Cardiac muscle cell (in vitro differentiated cells and primary cell): ENCODE measurements around the gene RAB11FIP3. TPM values are rescaled to one million over a fixed set of nuclear protein-coding genes. Genes with fewer than 3 reads are reported as not detected.
A peak's percentile ranks its signal among the peaks of the same experiment; 100 is the strongest.
"Not testable (repeated sequence)": the region's sequence is repeated elsewhere in the genome, so short reads cannot be mapped to it uniquely, and the experiment has no call there.

ENCODE experiments used
- DNase-seq, 2 donors: peaks; one replicate each; pipeline versions ENCODE4 v3.0.0 to v3.0.0-alpha.2; 2010 to 2017; ENCODE audit warnings: low read depth in 1 of 2, low spot score in 1 of 2
- H3K27ac ChIP-seq: fragments of 200-600 bp; sonication (generic); 2 replicates; pipeline ENCODE4 v1.5.1; 2016
- H3K27me3 ChIP-seq: fragments of 200-600 bp; sonication (generic); 2 replicates; pipeline ENCODE4 v1.6.0; 2016; ENCODE audit warnings: control low read depth
- H3K36me3 ChIP-seq: fragments of 200-600 bp; sonication (generic); 2 replicates; pipeline ENCODE4 v1.5.1; 2016; ENCODE audit warnings: control low read depth
- H3K4me1 ChIP-seq: fragments of 200-600 bp; sonication (generic); 2 replicates; pipeline ENCODE4 v1.8.1; 2017; ENCODE audit warnings: low read depth, mild to moderate bottlenecking, mixed run types
- H3K4me3 ChIP-seq: fragments of 200-600 bp; sonication (generic); 2 replicates; pipeline ENCODE4 v1.5.1; 2016; ENCODE audit warnings: mild to moderate bottlenecking
- H3K9me3 ChIP-seq: fragments of 200-600 bp; sonication (generic); 2 replicates; pipeline ENCODE4 v1.5.1; 2017; ENCODE audit warnings: low read depth, mild to moderate bottlenecking, control low read depth
- polyA plus RNA-seq: library from polyadenylated mRNA; unstranded; fragments of >200 nt; fragmentation: Nextera tagmentation; extraction: Ambion mirVana; gene quantifications from 2 replicates; pipeline ENCODE4 v1.2.1, GENCODE V29; 2016
- total RNA-seq: library from RNA; depleted of rRNA; stranded (reverse); fragments of >200 nt; gene quantifications from 2 replicates; pipeline ENCODE4 v1.2.3, GENCODE V29; 2016
- TF ChIP-seq, protein P1 (sequence below): IDR thresholded peaks from 2 replicates; pipeline ENCODE4 v1.5.1; 2012; ENCODE audit warnings: low read depth, mild to moderate bottlenecking, low read length

Gene RAB11FIP3
- total and polyA plus RNA-seq, 2 experiments from 2014 or later = 55.3 to 77.1 TPM

DNA sequence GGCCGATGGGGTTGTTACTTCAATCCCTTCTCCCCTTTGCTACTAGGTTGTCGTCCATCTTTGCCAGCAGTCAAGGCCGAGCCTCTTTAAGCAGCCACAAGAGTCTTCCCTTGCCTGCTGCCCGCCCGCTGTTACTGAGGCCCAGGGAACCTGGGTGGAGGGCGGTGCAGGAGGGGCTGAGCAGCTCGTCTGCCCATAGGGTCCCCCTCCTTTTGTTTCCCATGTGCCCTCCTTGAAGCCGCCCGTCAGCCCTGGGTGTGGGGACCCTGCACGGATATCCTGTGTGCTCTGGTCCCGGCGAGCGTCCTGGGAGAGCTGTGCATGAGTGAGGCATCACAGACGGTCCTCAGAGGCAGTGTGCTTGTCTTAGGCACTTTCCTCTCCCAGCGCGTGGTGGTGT lies 64.2 kb downstream of the RAB11FIP3 start:
- Histone ChIP-seq H3K36me3 (peaks cover 8% of the 10 kb centered on the region), H3K27ac (no peak overlapping the region), H3K4me1 (no peaks in the 10 kb centered on the region), H3K4me3 (no peak overlapping the region), H3K27me3 (no peaks in the 10 kb centered on the region), H3K9me3 (no peaks in the 10 kb centered on the region)
- TF ChIP-seq, protein P1, sequence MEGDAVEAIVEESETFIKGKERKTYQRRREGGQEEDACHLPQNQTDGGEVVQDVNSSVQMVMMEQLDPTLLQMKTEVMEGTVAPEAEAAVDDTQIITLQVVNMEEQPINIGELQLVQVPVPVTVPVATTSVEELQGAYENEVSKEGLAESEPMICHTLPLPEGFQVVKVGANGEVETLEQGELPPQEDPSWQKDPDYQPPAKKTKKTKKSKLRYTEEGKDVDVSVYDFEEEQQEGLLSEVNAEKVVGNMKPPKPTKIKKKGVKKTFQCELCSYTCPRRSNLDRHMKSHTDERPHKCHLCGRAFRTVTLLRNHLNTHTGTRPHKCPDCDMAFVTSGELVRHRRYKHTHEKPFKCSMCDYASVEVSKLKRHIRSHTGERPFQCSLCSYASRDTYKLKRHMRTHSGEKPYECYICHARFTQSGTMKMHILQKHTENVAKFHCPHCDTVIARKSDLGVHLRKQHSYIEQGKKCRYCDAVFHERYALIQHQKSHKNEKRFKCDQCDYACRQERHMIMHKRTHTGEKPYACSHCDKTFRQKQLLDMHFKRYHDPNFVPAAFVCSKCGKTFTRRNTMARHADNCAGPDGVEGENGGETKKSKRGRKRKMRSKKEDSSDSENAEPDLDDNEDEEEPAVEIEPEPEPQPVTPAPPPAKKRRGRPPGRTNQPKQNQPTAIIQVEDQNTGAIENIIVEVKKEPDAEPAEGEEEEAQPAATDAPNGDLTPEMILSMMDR = no peak
- no peak for DNase-seq

DNA sequence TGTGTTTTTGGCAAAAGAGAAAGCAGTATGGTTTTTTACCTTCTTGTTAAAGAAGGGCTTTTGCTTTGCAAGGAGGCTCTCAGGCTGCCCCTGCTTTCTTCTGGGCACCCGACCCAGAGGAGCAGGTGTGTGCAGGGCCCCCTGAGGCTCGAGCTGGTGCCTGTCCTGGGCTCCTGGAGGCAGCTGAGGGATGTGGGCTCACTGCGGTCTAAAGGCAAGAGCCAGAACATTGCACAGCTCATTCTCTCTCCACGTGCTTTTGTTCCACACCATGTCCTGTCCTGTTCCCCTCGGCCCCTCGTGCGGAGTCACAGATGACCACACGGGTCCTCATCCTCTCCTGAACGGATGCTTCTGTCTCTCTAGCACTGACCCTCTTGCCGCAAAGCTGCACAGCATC lies 65.3 kb downstream of the RAB11FIP3 start:
- Histone ChIP-seq H3K27ac (no peak overlapping the region), H3K4me1 (no peaks in the 10 kb centered on the region), H3K27me3 (no peaks in the 10 kb centered on the region), H3K9me3 (no peaks in the 10 kb centered on the region), H3K4me3 (no peak overlapping the region), H3K36me3 (peaks cover 8% of the 10 kb centered on the region)
- DNase-seq = no peak
- TF ChIP-seq, protein P1 = no peak

DNA sequence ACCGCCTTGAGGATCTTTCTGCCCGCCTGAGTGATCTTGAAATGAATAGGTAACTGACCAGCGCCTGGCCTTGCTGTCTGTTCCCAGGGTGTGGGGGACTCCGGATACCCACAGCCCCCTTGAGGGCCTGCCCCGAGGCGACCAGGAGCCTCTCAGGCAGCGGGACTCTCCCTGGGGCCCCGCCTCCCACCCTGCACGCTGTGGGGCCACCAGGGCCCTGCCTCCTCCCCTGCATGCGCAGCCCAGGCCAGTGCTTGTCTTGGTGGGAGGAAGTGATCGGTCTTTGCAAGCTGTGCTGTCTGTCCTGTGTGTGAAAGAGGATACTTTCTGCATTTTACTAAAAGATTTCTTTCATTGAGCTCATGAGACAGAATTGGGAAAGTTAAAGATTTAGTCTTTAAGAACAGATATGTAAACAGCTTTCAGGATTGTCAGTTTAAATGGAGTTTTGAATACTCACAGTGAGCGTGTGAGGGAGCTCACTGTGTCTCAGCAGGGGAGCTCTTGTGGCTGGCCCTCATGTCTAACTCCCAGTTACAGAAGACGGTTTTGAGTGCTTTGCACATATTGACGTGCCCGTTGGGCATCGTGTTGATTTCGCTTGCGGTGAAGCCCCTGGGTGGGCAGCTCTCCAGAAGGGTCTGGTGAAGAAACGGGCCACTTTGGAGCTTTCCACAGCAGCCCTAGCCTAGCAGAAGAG lies 65.9 kb downstream of the RAB11FIP3 start:
- Histone ChIP-seq H3K4me3 (no peak overlapping the region), H3K4me1 (peaks cover 2% of the 10 kb centered on the region), H3K27ac (no peak overlapping the region), H3K27me3 (no peaks in the 10 kb centered on the region), H3K36me3 (peaks cover 8% of the 10 kb centered on the region), H3K9me3 (no peaks in the 10 kb centered on the region)
- DNase-seq = no peak
- TF ChIP-seq, protein P1 = no peak

DNA sequence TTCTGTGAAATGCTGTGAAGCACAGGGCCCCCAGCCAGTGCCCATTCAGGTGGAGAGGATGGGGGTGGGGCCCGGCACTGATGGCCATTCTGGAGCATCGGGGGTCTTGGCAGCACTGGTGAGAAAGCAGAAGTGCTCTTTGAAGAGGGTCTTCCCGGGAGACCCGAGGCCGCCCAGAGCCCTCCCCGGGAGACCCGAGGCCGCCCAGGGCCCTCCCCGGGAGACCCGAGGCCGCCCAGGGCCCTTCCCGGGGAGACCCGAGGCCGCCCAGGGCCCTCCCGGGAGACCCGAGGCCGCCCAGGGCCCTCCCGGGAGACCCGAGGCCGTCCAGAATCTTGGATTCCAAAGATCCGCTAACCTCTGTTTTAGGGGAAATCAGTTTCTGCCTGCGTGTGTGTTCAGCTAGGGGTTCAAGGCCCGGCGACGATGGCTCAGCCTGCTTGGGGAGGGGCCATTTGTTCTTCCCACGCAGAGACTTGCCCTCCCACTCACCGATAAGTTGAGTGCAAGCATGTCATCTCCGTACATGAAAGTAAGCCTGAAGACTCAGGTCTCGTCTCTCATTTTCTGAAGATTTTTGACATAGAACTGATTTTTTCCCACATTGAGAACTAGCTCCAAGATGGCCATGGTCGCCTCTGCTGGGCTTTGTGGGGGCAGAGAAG lies 66.9 kb downstream of the RAB11FIP3 start:
- Histone ChIP-seq H3K4me1 (peaks cover 9% of the 10 kb centered on the region), H3K27me3 (no peaks in the 10 kb centered on the region), H3K27ac (no peak overlapping the region), H3K9me3 (no peaks in the 10 kb centered on the region), H3K36me3 (peaks cover 8% of the 10 kb centered on the region), H3K4me3 (no peak overlapping the region)
- TF ChIP-seq, protein P1 = no peak
- DNase-seq = no peak

DNA sequence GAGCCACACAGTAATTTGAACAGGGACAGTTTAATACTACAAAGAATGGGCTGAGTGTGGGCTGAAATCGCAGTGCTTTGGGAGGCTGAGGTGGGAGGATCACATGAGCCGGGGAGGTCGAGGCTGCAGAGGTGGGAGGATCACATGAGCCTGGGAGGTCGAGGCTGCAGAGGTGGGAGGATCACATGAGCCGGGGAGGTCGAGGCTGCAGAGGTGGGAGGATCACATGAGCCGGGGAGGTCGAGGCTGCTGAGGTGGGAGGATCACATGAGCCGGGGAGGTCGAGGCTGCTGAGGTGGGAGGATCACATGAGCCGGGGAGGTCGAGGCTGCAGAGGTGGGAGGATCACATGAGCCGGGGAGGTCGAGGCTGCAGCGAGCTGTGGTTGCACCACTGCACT lies 69.2 kb downstream of the RAB11FIP3 start:
- not testable (repeated sequence) for H3K4me1 ChIP-seq, H3K27ac ChIP-seq, H3K36me3 ChIP-seq, H3K27me3 ChIP-seq, DNase-seq, H3K4me3 ChIP-seq, H3K9me3 ChIP-seq

DNA sequence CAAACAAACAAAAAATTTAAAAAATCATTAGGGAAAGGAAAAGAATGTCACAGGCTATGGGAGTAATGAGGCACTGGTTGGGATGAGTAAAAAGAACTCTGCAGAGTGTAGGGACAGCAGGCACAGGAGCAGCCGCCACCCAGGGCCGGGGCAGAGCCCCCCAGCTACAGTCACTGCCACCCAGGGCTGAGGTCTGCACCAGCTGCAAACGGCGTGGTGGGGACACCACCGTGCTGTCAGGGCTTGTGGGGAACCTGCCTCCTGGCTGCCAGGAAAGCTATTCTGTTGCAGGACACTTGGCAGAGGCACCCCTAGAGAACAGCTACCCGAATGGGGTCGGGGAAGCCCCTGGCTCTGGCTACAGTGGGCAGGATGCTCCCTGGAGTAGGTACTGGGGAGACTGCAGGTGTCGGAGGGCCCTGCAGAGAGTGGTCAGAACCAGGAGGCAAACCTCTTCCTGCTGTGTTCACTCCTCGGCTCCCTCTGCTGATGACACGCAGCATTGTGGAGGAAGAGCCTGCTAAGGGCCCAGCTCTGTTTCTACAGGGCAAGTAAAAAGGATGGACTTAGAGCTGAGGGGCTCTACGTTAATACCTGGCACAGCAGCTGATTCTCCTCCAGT lies 69.8 kb downstream of the RAB11FIP3 start:
- Histone ChIP-seq H3K4me3 (no peak overlapping the region), H3K27ac (no peak overlapping the region), H3K27me3 (no peaks in the 10 kb centered on the region), H3K4me1 (peaks cover 15% of the 10 kb centered on the region), H3K9me3 (no peaks in the 10 kb centered on the region), H3K36me3 (peaks cover 5% of the 10 kb centered on the region)
- TF ChIP-seq, protein P1 = peak; percentile 60
- DNase-seq = peak; percentile 29 to 59
